Muscle layer of duodenum (tissue), 2 donors: ENCODE measurements around the gene MBOAT7.
"Not testable (repeated sequence)": the region's sequence is repeated elsewhere in the genome, so short reads cannot be mapped to it uniquely, and the experiment has no call there.

ENCODE experiments used
- H3K27ac ChIP-seq: one replicate; pipeline ENCODE4 v1.7.0; 2013; ENCODE audit warnings: mild to moderate bottlenecking, low read length
- H3K27me3 ChIP-seq: one replicate; pipeline ENCODE4 v1.7.0; 2013; ENCODE audit warnings: low read depth, mild to moderate bottlenecking, control low read depth, low read length
- H3K36me3 ChIP-seq, 2 donors: one replicate each; pipeline ENCODE4 v1.7.0; 2013; ENCODE audit warnings: low read length in 2 of 2, control low read depth in 1 of 2, mild to moderate bottlenecking in 1 of 2; ENCODE audit not compliant: insufficient read depth in 2 of 2, control insufficient read depth in 1 of 2
- H3K4me1 ChIP-seq, 2 donors: one replicate each; pipeline ENCODE4 v1.7.0; 2013; ENCODE audit warnings: low read length in 2 of 2, mild to moderate bottlenecking in 2 of 2, control low read depth in 1 of 2, moderate library complexity in 1 of 2; ENCODE audit not compliant: insufficient read depth in 2 of 2, control insufficient read depth in 1 of 2
- H3K4me3 ChIP-seq, 2 donors: one replicate each; pipeline ENCODE4 v1.7.0; 2013; ENCODE audit warnings: low read length in 2 of 2, low read depth in 1 of 2, mild to moderate bottlenecking in 1 of 2
- H3K9me3 ChIP-seq, 2 donors: one replicate each; pipeline ENCODE4 v1.7.0; 2013; ENCODE audit warnings: low read length in 2 of 2, control low read depth in 1 of 2, mild to moderate bottlenecking in 1 of 2; ENCODE audit not compliant: control insufficient read depth in 1 of 2
- donor health status: healthy.

Gene MBOAT7, protein sequence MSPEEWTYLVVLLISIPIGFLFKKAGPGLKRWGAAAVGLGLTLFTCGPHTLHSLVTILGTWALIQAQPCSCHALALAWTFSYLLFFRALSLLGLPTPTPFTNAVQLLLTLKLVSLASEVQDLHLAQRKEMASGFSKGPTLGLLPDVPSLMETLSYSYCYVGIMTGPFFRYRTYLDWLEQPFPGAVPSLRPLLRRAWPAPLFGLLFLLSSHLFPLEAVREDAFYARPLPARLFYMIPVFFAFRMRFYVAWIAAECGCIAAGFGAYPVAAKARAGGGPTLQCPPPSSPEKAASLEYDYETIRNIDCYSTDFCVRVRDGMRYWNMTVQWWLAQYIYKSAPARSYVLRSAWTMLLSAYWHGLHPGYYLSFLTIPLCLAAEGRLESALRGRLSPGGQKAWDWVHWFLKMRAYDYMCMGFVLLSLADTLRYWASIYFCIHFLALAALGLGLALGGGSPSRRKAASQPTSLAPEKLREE

DNA sequence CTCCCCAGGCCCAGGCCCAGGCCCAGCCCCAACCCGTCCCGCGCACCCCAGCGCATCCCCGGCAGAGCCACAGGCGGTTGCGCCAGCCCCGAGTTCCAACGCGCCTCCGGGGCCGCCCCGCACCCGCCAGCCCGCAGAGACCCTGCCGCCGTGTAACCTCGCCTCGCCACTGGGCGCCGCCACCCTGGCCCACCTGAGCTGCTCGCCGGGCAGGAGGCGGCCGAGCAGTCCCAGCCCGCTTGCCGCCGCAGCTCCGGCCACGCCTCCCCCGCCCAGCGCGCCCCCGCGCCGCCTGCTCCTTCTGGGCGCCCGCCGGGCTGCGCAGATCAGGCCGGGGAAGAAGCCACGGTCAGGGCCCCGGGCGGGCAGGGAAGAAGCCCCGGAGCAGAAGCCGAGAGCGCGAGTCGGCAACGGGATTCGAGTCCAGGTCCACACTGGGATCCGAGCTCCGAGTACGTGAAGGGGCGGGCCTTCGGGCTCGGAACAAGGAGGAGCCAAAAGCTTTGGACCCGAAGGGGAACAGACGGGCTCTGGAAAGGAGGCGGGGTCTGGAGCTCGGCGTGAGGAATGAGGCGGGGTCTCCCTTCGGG lies at the start of gene MBOAT7:
Gene MBOAT7, minus strand, starts transcription at position 436 of the 590 bp plus-strand sequence. CDS start 1,072 bp downstream, outside the sequence.
- peaks cover 8 to 25% of the 10 kb centered on the region in 2 donors for H3K4me1 ChIP-seq
- H3K36me3 ChIP-seq: peaks cover 16 to 20% of the 10 kb centered on the region in 2 donors

DNA sequence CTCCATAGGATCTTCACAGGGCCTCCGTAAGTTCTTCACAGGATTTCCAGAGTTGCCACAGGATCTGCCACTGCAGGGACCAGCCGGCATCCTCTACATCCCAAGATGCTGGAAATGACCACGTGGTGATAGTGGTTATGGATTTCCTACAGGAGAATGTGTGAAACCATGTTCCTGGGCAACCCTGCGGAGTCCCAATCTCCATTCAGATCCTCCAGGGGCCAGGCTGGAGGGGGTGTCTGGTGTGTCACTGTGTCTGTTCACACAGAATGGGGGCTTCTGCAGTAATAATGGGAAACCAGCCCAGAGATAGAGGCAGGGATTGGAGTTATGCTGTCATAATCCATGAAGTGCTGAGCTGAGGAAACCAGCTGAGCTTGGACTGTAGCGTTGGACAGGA lies 44.6 kb upstream of the MBOAT7 start:
- Histone ChIP-seq H3K36me3 (no peaks in the 10 kb centered on the region), H3K27ac (no peak overlapping the region), H3K9me3 (no peaks in the 10 kb centered on the region), H3K4me3 (no peak overlapping the region), H3K27me3 (no peaks in the 10 kb centered on the region), H3K4me1 (peaks cover 0 to 4% of the 10 kb centered on the region in 2 donors)

More for the DNA sequence above, at the start of gene MBOAT7:
- no peaks in the 10 kb centered on the region for H3K27me3 ChIP-seq
- peak within 1 kb of the TSS; percentile 96 for H3K27ac ChIP-seq
- peak within 1 kb of the TSS; percentile 59 to 90 for H3K4me3 ChIP-seq
- H3K9me3 ChIP-seq: no peaks in the 10 kb centered on the region

DNA sequence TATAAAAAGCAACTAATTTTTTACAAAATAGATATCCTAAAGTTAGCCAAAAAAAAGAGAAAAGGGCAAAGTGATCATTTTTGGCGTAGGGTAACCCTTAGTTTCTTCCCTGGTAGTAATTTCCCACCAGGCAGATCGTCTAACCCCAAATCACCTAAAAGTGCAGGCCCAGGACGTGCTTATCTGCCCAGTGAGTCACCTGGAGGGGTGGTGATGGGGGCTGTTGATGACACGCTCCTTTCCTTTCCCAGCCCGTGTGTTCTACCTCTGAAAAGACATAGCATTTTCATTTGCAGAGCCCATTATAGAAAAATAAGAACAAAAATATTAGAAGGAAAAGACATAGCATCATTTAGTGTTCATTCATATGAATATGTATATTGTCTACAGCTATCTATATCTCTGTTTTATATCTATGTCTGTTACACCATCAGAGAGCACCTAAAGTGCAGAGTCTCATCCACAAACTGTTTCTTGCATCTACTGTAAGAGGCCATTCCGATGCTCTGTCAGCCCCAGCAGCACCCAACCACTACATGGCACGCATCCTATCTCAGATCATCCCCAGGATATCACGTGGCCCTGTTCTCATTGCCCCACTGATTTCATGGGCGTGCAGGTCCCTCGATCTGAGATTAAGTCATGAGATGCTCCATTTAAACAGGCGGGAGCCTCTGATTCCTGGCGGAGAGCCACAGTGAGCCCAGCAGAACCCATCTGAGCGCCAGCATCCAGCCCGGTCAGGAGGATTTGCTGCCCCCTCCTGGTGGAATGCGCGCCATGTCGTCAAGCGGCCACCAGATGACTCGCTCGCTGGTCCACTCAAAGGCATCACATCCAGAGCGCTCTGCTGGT lies 41.9 kb upstream of the MBOAT7 start:
- H3K9me3 ChIP-seq: no peaks in the 10 kb centered on the region
- no peak overlapping the region for H3K27ac ChIP-seq
- no peaks in the 10 kb centered on the region for H3K27me3 ChIP-seq
- no peak overlapping the region for H3K4me3 ChIP-seq
- H3K4me1 ChIP-seq: peaks cover 0 to 4% of the 10 kb centered on the region in 2 donors
- no peaks in the 10 kb centered on the region for H3K36me3 ChIP-seq

DNA sequence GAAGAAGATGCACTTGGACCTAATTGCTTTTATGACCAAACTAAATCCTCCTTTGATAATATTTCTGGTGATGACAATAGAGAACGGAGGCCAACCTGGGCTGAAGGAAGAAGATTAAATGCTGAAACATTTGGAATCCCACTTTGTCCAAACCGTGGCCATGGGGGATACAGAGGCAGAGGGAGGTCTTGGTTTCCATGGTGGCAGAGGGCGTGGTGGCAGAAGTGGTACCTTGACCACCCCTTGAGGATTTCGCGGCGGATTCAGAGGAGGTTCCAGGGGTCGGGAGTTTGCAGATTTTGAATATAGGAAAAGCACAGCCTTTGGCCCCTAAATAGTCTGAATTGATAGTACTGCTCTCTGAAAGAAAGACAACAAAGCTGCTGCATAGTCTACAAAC lies 40.7 kb upstream of the MBOAT7 start:
- Histone ChIP-seq H3K4me1 (peaks cover 0 to 4% of the 10 kb centered on the region in 2 donors), H3K27me3 (no peaks in the 10 kb centered on the region), H3K9me3 (no peaks in the 10 kb centered on the region), H3K36me3 (no peaks in the 10 kb centered on the region), H3K4me3 (no peak overlapping the region), H3K27ac (no peak overlapping the region)

DNA sequence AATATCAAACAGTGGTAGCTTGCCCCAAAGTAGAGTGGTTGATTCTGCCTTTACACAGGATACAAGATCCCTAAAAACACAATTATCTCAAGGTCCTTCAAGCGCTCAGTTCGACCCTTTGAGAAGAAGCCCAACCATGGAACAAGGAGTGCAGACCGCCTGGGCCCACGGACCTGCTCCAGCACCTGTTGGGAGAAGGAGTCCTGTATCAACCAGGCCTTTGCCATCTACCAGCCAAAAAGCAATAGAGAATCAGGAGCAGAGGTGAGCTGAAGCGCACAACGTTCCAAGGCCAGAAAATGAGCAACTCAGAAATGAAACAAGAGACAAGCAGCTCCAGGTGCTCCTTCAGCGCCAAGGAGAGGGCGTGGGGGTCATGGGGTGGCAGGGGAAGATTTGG lies 39.8 kb upstream of the MBOAT7 start:
- Histone ChIP-seq H3K9me3 (no peaks in the 10 kb centered on the region), H3K4me3 (no peak overlapping the region), H3K27me3 (no peaks in the 10 kb centered on the region), H3K27ac (no peak overlapping the region), H3K4me1 (peaks cover 0 to 4% of the 10 kb centered on the region in 2 donors), H3K36me3 (no peaks in the 10 kb centered on the region)

DNA sequence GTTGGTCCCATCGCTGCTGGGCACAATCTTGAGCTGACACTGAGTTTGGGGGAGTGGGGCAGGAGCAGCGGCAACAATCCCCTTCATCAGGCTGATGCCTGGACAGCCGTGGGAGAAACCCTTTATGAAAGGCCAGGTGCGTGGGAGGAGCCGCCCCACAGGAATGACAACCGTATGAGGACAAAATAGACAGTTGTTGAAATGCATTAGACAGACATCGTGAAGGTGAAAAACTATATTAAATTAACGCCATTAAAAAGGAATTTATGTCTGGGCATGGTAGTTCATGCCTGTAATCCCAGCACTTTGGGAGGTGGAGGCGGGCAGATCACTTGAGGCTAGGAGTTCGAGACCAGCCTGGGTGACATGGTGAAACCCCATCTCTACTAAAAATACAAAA lies 35.2 kb upstream of the MBOAT7 start:
- H3K4me1 ChIP-seq, H3K36me3 ChIP-seq, H3K27me3 ChIP-seq, H3K9me3 ChIP-seq, H3K4me3 ChIP-seq, H3K27ac ChIP-seq: not testable (repeated sequence)

DNA sequence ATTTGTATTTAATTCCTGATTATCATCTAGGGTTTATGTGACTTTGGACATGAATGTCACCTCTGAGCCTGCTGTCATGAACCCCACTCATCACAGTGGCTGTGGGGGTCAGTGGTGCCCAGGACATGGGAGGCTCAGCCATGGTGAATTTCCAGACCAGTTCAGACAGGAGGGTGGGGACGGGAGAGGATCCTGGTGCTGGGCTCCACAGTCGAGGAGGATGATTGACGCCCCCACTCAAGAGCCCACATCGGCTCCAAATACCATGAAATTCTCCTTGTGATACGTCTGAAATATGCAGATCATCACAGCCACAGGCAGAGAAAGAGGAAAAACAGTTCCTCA lies 34.5 kb upstream of the MBOAT7 start:
- not testable (repeated sequence) for H3K27ac ChIP-seq, H3K9me3 ChIP-seq, H3K36me3 ChIP-seq, H3K27me3 ChIP-seq, H3K4me3 ChIP-seq, H3K4me1 ChIP-seq

DNA sequence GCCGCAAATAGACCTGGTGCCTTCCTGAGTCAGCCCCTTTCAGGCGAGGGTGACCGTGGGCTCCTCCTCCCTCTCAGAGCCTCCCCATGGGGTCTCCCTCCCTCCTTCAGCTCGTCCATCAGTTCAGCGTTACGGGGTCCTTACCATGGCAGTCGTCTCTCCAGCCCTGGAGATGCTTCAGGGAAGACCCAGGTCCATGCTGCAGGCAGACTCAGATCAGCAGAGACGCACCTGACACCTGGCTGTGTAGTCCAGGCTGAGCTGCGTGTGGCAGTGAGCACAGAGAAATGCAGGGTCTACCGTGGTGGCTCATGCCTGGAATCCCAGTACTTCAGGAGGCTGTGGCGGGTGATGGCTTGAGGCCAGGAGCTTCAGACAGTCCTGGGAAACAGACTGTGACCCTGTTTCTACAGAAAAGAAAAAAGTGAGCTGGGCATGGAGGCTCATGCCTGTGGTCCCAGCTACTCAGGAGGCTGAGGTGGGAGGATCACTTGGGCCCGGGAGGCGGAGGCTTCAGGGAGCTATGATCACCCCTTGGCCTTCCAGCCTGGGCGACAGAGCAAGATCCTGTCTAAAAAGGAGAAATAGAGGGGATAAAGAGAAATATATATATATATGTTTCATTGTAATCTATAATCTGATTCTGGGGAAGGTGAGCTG lies 34.0 kb upstream of the MBOAT7 start:
- H3K9me3 ChIP-seq, H3K4me1 ChIP-seq, H3K27me3 ChIP-seq, H3K27ac ChIP-seq, H3K4me3 ChIP-seq, H3K36me3 ChIP-seq: not testable (repeated sequence)

DNA sequence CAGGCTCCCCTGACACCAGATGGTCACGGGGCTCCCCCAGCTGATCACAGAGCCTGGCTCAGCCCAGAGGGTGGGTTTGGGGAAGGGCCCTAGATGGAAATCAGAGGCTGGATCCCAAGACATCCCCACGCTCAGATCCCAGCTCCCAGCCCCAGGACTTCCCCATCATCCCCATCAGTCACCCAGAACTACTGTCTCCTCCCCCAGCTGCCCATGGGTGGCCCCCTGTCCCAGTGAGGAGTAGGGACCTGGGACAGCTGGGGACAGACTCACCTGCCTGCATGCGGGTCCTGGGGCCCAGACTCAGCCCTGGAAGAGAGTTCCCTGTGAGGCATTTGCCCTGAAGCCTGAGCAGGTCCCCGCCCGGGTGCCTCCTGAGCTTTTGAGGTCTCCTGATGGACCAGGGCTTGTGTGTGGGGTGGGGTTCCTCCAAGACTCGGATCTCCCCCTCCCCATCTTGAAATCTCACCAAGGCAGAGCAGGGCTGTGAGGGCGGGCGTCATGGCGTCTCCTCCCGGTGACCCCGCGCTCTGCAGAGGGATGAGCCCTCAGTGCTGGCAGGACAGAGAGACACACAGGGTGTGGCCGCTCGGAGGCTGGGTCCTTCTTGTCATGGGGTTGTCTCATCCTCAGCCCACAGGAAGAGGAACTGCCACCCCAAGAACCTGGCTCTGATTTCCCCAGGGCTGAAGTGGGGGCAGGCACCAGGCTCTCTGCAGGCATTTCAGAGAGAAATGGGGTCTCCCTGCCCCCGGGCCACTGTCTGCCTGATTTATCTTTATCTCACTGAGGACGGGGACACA lies 33.3 kb upstream of the MBOAT7 start, which contains the start of gene LILRB3:
Gene LILRB3, minus strand, starts transcription at position 534 of the 803 bp plus-strand sequence. Its CDS starts 31 bp downstream, at position 503.
- not testable (repeated sequence) for H3K36me3 ChIP-seq, H3K4me1 ChIP-seq, H3K9me3 ChIP-seq, H3K27ac ChIP-seq, H3K27me3 ChIP-seq
- H3K4me3 ChIP-seq: peak within 1 kb of the TSS in 1 of 2 donors; percentile 33

DNA sequence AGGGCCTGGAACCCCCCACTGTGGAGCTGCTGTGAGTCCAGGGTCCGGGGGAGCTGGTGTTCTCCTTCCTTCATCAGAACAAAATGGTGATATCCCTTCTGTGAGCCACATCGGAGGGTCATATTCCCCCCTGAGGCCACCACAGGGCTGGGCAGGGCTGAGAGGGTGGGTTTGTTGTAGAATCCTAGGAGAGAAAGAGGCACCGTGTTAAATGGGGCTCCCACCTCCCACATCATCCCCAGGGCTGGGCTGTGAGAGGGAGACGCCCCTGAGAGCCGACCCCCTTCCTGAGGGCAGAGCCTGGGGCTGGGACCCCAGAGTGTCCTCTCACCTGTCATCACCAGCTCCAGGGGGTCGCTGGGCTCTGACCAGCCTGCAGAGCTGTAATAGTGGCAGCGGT lies 32.6 kb upstream of the MBOAT7 start:
- H3K27ac ChIP-seq, H3K27me3 ChIP-seq, H3K9me3 ChIP-seq, H3K4me1 ChIP-seq, H3K4me3 ChIP-seq, H3K36me3 ChIP-seq: not testable (repeated sequence)
